HepG2 (cell line): ENCODE measurements around the gene PCP4L1. TPM values are rescaled to one million over a fixed set of nuclear protein-coding genes. Genes with fewer than 3 reads are reported as not detected.

Source experiments
- CBX2 ChIP-seq, 2 experiments: fragments of 200-600 bp in 1 of 2; sonication (generic); formaldehyde crosslinking in 1 of 2; IDR thresholded peaks; 2 replicates each; pipeline versions ENCODE4 v1.7.0 to v1.8.1; 2018 to 2022; ENCODE audit warnings: low read depth in 2 of 2, low read length in 1 of 2, mild to moderate bottlenecking in 1 of 2, missing genetic modification reagents in 1 of 2
- CBX5 ChIP-seq: sonication (generic); formaldehyde crosslinking; IDR thresholded peaks from 2 replicates; pipeline ENCODE4 v1.4.0; 2020; ENCODE audit warnings: missing genetic modification reagents, borderline replicate concordance
- FOXA3 ChIP-seq: IDR thresholded peaks from 2 replicates; pipeline ENCODE4 v1.6.1; 2016; ENCODE audit warnings: missing genetic modification reagents, missing compliant biosample characterization
- MAZ ChIP-seq, 2 experiments: sonication (generic) in 1 of 2; formaldehyde crosslinking in 1 of 2; IDR thresholded peaks; 2 replicates each; pipeline versions ENCODE4 v1.5.0 to v1.6.1; 2012 to 2020; ENCODE audit warnings: low read depth in 2 of 2, mild to moderate bottlenecking in 2 of 2, borderline replicate concordance in 1 of 2, improper control_type of control experiment in 1 of 2, low read length in 1 of 2, missing genetic modification reagents in 1 of 2, moderate library complexity in 1 of 2
- SOX6 ChIP-seq, 2 experiments: fragments of 450-650 bp in 1 of 2; sonication (generic) in 1 of 2; formaldehyde crosslinking in 1 of 2; IDR thresholded peaks; 2 replicates each; pipeline versions ENCODE4 v1.4.0 to v1.6.1; 2017 to 2020; ENCODE audit warnings: antibody characterized with exemption in 1 of 2, mild to moderate bottlenecking in 1 of 2, missing genetic modification reagents in 1 of 2
- TBX3 ChIP-seq: fragments of 450-650 bp; IDR thresholded peaks from 2 replicates; pipeline ENCODE4 v1.6.1; 2017; ENCODE audit warnings: antibody characterized with exemption, mild to moderate bottlenecking, inconsistent platforms, borderline replicate concordance
- TFAP4 ChIP-seq: sonication (generic); IDR thresholded peaks from 2 replicates; pipeline ENCODE4 v1.6.1; 2016; ENCODE audit warnings: low read depth, borderline replicate concordance
- TFE3 ChIP-seq: IDR thresholded peaks from 2 replicates; pipeline ENCODE4 v1.6.1; 2016
- ZFX ChIP-seq: sonication (generic); formaldehyde crosslinking; IDR thresholded peaks from 2 replicates; pipeline ENCODE4 v1.4.0; 2020; ENCODE audit warnings: mild to moderate bottlenecking, low read depth, missing genetic modification reagents, moderate library complexity
- ZNF12 ChIP-seq: sonication (generic); formaldehyde crosslinking; IDR thresholded peaks from 2 replicates; pipeline ENCODE4 v1.5.0; 2020; ENCODE audit warnings: missing genetic modification reagents
- ZNF30 ChIP-seq: sonication (generic); formaldehyde crosslinking; IDR thresholded peaks from 2 replicates; pipeline ENCODE4 v1.5.0; 2020; ENCODE audit warnings: mild to moderate bottlenecking, missing genetic modification reagents
- ZNF362 ChIP-seq: sonication (generic); formaldehyde crosslinking; IDR thresholded peaks from 2 replicates; pipeline ENCODE4 v1.4.0; 2020; ENCODE audit warnings: missing genetic modification reagents, mild to moderate bottlenecking, borderline replicate concordance
- ZNF501 ChIP-seq: sonication (generic); formaldehyde crosslinking; IDR thresholded peaks from 2 replicates; pipeline ENCODE4 v1.5.1; 2020; ENCODE audit warnings: mild to moderate bottlenecking, moderate library complexity, missing genetic modification reagents
- ZNF740 ChIP-seq: sonication (generic); formaldehyde crosslinking; IDR thresholded peaks from 2 replicates; pipeline ENCODE4 v1.4.0; 2020; ENCODE audit warnings: missing genetic modification reagents
- polyA plus RNA-seq, 8 experiments: library from polyadenylated mRNA; depleted of rRNA in 3 of 8; stranded (reverse) in 7 of 8; unstranded in 1 of 8; fragments of >200 nt; fragmentation: Illumina TruSeq in 4 of 8; extraction: Trizol in 4 of 8; gene quantifications; 2 replicates each; pipeline versions ENCODE4 v1.2.1 to v1.2.3, GENCODE V29; 2011 to 2016; ENCODE audit warnings: low read depth in 4 of 8, missing spikeins in 1 of 8, mixed read lengths in 1 of 8; ENCODE audit not compliant: insufficient read depth in 1 of 8
- total RNA-seq, 5 experiments: library from RNA; depleted of rRNA; stranded (reverse); fragments of >200 nt; fragmentation: Illumina TruSeq; extraction: Trizol; gene quantifications; 2 replicates each; pipeline ENCODE4 v1.2.3, GENCODE V29; 2016; ENCODE audit warnings: low read depth in 1 of 5
- TF ChIP-seq, protein P1 (sequence below): IDR thresholded peaks from 2 replicates; pipeline ENCODE4 v1.4.0; 2020; ENCODE audit warnings: mild to moderate bottlenecking, missing genetic modification reagents
- TF ChIP-seq, protein P2 (sequence below): sonication (generic); formaldehyde crosslinking; IDR thresholded peaks from 2 replicates; pipeline ENCODE4 v1.4.0; 2020; ENCODE audit warnings: missing genetic modification reagents

The PCP4L1 gene
- total and polyA plus RNA-seq, 2 of the 13 experiments (the other 11 are each of a cell fraction or from before 2014, with no cell fraction given) = 0.28 TPM; not detected in 1

GRCh38 chr1:161209790-161210409 lies 48.6 kb upstream of the PCP4L1 start (continued):
- TF ChIP-seq, protein P1, sequence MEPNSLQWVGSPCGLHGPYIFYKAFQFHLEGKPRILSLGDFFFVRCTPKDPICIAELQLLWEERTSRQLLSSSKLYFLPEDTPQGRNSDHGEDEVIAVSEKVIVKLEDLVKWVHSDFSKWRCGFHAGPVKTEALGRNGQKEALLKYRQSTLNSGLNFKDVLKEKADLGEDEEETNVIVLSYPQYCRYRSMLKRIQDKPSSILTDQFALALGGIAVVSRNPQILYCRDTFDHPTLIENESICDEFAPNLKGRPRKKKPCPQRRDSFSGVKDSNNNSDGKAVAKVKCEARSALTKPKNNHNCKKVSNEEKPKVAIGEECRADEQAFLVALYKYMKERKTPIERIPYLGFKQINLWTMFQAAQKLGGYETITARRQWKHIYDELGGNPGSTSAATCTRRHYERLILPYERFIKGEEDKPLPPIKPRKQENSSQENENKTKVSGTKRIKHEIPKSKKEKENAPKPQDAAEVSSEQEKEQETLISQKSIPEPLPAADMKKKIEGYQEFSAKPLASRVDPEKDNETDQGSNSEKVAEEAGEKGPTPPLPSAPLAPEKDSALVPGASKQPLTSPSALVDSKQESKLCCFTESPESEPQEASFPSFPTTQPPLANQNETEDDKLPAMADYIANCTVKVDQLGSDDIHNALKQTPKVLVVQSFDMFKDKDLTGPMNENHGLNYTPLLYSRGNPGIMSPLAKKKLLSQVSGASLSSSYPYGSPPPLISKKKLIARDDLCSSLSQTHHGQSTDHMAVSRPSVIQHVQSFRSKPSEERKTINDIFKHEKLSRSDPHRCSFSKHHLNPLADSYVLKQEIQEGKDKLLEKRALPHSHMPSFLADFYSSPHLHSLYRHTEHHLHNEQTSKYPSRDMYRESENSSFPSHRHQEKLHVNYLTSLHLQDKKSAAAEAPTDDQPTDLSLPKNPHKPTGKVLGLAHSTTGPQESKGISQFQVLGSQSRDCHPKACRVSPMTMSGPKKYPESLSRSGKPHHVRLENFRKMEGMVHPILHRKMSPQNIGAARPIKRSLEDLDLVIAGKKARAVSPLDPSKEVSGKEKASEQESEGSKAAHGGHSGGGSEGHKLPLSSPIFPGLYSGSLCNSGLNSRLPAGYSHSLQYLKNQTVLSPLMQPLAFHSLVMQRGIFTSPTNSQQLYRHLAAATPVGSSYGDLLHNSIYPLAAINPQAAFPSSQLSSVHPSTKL (CRISPR knock-in tag) = peak; percentile 42; the same call in 1 of the 2 replicates
- TF ChIP-seq CBX2 (IDR thresholded peaks at IDR 0.05; ENCODE audit: low read depth, low read length) (no peak), CBX2 (CRISPR knock-in tag; IDR thresholded peaks at IDR 0.05; ENCODE audit: low read depth) (no peak), ZNF501 (peak; percentile 62; the same call in 1 of the 2 replicates), SOX6 (IDR thresholded peaks at IDR 0.05) (no peak), SOX6 (CRISPR knock-in tag; IDR thresholded peaks at IDR 0.05) (peak; percentile 14; the same call in 1 of the 2 replicates), ZNF30 (CRISPR knock-in tag) (no peak), MAZ (IDR thresholded peaks at IDR 0.05; ENCODE audit: borderline replicate concordance, low read depth, low read length) (peak; percentile 61), MAZ (CRISPR knock-in tag; IDR thresholded peaks at IDR 0.05; ENCODE audit: low read depth) (no peak; the same call in 1 of the 2 replicates), TFE3 (CRISPR knock-in tag) (peak; percentile 46; the same call in 1 of the 2 replicates), FOXA3 (CRISPR knock-in tag) (peak; percentile 31; the same call in 1 of the 2 replicates), TBX3 (0 out of 2 replicates have a peak, but pooled peaks have one; percentile 11), ZNF740 (CRISPR knock-in tag) (0 out of 2 replicates have a peak, but pooled peaks have one; percentile 60), ZFX (CRISPR knock-in tag) (peak; percentile 42; the same call in 1 of the 2 replicates), TFAP4 (0 out of 2 replicates have a peak, but pooled peaks have one; percentile 19), ZNF12 (peak; percentile 31; the same call in 1 of the 2 replicates), CBX5 (CRISPR knock-in tag) (peak; percentile 52; the same call in 1 of the 2 replicates), ZNF362 (CRISPR knock-in tag) (peak; percentile 37; the same call in 1 of the 2 replicates)
- TF ChIP-seq, protein P2, sequence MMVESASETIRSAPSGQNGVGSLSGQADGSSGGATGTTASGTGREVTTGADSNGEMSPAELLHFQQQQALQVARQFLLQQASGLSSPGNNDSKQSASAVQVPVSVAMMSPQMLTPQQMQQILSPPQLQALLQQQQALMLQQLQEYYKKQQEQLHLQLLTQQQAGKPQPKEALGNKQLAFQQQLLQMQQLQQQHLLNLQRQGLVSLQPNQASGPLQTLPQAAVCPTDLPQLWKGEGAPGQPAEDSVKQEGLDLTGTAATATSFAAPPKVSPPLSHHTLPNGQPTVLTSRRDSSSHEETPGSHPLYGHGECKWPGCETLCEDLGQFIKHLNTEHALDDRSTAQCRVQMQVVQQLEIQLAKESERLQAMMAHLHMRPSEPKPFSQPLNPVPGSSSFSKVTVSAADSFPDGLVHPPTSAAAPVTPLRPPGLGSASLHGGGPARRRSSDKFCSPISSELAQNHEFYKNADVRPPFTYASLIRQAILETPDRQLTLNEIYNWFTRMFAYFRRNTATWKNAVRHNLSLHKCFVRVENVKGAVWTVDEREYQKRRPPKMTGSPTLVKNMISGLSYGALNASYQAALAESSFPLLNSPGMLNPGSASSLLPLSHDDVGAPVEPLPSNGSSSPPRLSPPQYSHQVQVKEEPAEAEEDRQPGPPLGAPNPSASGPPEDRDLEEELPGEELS (CRISPR knock-in tag) = no peak
